CD4-positive, alpha-beta T cell treated with Interferon gamma for 1 hour (primary cell): Measurements from ENCODE around the gene FKBP9.

Source experiments
- DNase-seq: peaks from one replicate; pipeline ENCODE4 v3.0.0-alpha.2; 2020

The FKBP9 gene

DNA sequence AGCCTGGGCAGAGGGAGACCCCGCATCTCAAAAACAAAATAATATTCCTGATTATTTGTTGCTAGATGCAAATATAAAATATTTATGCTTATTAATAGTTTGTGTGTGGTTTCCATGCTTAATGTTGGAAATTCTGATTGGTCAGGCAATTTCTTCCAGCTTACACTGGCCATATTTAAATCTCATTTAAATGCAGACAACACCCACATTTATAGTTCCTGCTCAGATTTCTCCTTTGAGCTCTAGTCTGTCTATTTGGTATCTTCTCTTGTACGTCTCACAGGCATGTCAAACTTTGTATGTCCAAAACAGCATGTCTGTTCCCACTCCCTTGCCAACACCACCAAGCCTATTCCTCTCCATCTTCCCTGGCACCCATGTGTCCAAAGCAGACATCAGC lies 52.5 kb downstream of the FKBP9 start:
- DNase-seq, result no peak

DNA sequence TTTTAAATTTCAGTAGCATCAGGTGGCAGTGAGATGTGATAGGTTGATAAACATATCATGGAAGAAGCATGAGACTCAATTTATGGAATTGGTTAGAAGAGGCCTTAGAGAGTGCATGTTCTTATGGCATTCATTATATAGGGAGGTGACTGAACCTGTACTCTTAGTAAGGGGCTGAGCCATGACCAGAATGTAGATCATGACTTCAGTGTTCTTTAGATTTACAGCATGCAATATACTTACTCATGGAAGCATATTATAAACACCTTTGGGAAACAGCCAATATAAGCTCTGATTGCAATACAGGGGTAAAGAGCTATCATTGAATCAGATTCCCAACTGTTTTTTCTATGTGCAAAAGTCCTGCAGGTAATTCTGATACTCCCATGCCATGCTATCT lies 55.1 kb downstream of the FKBP9 start:
- DNase-seq, result no peak

DNA sequence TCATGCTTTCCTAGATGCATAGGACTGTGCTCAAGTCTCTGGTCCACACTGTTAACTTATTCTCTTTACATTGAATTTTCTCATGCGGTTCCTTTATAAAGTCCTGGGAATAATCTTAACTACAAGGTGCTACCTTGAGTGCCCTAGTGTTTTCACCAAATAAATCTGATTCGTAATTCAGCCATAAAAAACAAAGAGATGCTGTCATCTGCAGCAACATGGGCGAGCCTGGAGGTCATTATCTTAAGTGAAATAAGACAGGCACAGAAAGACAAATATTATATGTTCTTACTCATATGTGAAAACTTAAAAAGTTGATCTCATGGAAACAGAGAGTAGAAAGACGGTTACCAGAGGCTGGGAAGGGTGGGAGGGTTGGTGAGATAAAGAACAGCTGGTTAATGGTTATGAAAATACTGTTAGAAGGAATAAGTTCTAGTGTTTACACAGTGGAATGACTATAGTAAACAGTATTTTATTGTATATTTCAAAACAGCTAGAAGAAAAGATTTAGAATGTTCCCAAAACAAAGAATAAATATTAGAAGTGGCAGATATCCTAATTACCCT lies 67.0 kb downstream of the FKBP9 start:
- no peak for DNase-seq

DNA sequence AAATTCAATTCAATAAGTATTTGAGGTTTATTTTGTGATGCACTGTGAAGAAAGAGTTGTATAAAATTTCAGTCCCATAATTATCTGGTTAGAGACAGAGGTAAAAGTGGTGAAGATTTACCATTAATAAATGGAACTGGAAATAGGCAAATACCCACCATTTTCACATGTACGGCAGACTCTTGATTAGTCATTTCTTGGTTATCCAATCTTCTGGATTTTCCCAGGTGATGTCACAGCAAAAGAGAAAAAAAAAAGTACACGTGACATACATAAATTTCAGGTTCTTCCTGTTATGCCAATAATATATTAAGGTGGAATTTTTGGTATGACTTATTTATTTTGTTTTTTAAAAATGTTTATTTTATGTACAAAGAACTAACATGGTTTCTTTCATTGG lies 78.5 kb downstream of the FKBP9 start:
- DNase-seq, result no peak

DNA sequence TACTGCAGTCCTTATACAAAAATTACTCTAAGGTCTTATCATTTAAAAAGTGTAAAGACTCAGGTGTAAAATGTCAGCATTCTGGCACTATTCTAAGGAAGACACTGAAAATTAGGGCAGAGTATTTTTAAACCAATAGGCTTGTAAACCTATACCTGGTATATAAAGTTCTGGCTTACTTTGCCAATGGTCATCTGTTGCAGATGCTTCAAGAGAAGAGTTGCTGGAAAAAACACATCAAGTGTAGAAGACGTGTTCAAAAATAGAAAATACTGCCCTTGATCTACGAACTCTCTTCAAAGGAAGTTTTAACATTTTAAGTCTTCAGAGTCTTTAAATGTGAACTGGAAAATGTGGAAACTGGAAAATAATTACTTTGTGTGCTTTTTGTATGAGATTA lies 81.4 kb downstream of the FKBP9 start:
- DNase-seq, result no peak

DNA sequence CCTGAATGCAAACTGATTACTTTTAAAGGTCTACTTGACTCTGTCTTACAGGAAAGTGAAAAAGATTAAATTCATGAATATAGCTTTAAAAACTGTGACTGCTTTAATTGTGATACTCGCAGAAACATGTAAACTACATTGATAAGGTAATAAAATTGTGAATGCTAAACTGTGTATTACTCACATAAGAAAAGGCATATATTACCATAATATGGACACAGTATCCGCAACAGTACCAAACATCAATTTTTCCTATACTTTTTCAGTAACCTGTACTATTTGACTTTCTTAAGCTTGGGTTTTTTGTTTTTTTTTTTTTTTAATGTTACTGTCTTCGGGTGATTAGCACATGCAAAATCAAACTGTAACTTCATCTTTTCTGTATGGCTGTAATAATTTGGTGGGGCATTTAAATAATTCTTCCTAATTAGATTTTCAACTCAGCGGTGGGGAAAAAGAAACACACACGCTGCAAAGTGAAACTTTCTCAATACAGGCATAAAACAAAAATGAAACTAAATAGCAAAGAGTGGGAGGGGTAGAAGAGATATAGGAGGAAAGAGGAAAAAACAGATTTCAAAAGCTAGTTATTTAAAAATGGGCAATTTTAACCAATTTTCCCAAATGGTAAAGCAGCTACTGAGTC lies 82.1 kb downstream of the FKBP9 start:
- DNase-seq, result no peak

DNA sequence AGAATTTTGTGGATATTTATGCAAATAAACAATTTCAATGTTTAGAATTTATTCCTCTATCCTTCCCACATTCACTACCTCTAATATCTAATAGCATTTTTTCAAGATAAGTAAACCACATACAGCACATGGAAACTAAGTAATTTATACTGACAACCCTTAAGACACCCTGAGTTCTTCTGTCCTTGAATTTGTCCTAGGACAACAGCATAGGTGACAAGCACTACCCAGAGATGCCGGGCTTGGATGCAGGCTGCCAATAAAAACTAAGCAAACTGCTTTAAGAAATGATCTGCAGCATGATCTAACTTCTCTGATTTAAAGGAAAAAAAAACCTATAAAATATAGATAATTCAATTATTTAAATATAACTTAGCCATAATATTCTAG lies 82.7 kb downstream of the FKBP9 start:
- no peak for DNase-seq

DNA sequence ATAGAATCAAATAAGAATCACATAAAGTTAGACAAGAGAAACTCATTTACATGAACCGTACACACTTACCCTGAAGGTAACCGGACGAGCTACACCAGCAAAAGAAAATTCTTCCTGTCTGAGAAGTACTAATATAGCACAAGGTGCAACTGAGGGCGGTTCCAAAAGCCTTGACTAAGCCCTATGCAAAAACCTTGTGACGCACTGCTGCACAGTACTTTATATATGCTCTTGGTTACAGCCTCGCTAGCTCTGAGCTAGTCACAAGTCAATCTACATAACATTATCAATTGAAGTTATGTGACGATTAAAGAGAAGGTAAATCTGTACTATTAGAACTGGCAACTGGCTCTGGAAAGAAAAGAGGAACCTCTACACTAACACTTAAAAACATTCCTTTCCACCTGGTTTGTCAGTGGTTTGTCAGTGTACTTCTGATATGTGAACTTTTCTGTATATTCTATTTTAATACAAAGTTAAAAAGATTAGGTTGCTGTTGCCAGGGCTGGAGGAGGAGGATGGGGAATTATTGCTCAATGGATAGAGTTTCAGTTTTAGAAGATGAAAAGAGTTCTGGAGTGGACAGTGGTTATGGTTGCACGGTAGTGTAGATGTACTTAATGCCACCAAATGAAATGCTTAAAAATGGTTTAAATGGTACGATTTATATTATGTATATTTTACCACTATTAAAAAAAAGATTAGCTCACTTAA lies 83.7 kb downstream of the FKBP9 start:
- DNase-seq, result peak; percentile 74

DNA sequence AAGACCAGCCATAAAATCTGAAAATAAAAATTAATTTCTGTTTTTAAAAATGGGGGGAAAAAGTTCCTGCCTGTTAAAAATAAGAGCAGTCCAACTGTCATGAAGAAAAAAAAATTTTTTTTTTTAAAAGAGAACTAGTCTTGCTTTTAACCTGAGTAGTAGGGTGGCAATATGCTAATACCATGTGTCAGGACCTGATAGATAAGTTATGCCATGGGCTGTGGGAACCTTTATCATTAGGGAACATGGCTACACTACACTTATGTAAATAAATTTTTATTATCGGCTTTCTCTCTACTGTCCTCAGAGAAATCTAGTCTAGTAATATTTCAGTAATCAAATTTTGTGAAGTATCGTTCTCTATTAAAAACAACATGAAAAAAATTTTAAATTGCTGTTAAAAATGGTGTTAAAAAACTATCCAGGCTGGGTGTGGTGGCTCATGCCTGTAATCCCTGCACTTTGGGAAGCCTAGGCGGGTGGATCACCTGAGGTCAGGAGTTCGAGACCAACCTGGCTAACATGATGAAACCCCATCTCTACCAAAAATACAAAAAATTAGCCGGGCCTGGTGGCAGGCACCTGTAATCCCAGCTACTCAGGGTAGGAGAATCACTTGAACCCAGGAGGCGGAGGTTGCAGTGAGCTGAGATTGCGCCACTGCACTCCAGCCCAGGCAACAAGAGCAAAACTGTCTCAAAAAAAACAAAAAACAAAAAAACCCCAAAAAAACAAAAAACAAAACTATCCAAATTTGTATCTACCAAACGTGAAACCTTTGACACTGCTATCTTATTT lies 84.6 kb downstream of the FKBP9 start:
- DNase-seq, result no peak

DNA sequence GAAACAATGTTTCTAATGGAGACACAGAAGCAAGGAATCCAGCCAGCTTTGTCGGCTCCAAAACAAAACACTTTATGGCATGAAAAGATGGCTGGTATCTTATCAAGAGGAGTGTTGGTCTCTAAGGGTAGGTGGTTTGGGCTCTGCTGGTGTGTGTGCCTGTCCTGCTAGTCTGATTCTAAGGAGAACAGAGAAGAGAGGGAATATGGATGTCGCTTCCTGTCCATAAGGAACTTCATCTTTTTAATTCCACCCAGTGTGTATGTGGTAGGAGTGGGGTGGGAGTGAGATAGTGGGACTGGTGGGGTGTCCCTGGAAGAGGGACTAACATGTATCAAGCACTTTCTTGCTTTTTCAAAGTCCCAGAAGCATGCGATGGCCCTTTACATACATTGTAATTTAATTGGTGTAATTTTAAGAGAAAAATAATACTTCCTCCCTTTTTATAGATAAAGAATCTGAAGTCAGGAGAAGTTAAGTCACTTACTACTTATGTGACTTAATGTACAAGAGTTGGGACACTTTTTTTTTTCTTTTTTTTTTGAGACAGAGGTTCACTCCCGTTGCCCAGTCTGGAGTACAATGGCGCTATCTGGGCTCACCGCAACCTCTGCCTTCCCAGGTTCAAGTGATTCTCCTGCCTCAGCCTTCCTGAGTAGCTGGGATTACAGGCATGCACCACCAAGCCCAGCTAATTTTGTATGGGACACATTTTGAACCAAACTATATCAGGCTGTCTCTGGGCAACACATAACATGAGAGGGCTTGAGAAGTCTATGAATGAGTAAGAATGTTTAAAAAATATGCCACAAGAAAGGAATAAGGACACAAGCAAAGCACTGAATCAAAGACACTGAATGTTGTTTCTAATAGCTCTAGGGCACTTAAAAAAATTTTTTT lies 86.5 kb downstream of the FKBP9 start:
- no peak for DNase-seq

DNA sequence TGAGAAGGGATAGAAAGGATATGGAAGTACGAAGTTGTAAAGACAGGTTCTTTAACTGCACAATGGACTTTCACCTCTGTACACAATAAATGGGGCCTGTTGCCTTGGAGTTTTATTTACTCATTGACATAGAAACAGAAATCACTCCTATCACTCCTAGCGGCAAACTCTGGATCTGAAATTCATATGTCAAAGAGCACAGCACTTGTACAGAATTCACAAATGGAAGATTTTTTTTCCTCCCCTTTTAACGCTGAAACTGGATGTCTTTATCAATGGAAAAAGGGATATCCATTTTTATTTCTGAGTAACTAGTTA lies 87.1 kb downstream of the FKBP9 start:
- no peak for DNase-seq

DNA sequence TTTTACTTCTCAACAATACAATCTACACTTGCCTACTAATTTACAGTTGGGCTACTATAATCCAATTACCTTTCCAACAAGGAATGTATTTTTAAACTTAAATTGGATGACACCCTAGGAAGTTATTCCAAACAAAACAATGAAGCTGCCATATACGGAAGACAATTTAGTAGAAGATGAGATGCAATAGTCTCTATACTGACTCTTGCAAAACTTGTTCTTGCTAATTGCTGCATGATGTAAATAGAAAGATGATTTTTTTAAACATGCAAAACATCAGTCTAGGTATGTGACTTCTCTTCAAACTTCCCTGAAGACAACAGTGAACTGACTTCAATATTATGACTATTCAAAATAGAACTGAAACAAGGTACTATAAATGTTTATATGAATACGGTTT lies 87.7 kb downstream of the FKBP9 start:
- no peak for DNase-seq

DNA sequence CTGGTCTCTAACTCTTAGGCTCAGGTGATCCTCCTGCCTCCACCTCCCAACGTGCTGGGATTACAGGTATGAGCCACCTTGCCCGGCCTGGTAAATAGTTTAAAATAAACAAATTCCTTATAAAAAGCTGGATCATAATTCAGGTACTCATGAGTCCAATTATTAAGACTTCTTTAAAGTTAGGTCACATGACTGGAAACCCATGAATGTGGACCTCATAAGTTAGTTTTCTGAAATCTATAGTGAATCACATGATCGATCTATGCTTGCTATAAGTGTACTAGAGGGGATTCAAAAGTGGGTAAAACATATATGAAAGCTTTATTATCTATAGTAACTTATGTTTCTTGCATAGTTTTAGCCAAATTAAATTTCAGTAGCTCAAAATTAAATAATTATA lies 91.0 kb downstream of the FKBP9 start:
- DNase-seq, result no peak

DNA sequence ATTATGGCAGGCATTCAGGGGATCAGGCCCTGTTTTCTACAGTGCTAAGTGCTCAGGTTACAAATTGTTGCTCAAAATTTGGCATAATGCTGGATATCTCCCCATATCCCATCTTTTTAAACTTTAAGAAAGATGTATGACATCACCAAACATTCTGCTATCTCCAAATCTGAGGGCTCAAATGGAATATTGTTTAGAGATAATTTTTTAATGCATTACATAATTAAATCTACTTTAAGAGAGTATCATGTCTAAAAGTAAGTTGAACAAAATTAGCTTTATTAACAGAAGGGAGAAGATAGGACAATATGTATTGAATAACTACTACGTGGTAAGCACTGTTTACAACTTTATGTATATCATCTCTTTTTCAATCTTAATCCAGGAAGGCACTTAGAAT lies 91.5 kb downstream of the FKBP9 start:
- no peak for DNase-seq

DNA sequence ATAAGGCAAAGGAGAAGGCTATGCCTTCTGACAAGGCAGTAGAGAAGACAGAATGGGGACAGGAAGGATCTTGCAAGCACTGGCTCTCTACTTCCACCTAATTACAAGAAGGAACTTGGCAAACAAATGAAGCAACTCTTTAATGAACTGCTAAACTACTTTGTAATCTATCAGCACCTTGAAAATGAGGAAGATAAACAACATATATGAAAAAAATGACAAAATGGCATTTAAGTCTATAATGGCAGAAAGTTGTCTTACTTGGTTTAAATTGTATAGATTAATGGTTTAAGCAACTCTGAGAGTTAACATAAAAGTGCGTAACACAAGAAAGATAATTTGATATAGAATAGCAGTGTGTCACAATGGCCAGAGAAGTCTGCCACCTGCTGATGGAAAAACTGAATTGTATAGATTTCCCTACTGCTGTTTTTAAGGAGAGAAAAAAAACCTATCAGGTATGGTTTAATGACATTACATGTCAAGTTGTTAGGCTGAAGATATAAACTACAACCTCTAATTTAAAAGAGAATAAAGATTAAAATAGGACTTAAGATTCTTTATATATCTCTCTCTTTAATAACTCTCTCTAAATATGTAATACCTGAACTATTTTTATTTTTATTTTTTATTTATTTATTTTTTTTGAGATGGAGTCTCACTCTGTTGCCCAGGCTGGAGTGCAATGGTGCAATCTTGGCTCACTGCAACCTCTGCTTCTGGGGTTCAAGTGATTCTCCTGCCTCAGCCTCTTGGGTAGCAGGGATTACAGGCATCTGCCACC lies 93.5 kb downstream of the FKBP9 start:
- DNase-seq, result no peak

DNA sequence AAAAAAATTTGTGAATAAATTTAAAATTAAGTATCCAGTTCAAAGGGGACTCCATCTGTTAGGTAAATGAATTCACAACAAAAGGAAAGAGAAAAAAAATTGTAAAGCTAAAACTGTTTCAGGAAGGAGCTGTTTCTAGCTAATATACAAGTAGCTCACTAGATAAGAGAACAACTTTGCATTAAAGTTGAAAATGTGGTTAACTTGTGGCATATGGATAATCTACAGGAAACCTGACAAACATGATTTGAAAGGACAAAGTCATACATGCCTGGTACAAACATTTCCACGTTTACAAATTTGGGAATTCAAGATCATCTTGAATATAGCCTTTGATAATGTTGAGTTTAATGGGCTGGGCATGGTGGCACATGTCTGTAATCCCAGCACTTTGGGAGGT lies 96.5 kb downstream of the FKBP9 start:
- no peak for DNase-seq

DNA sequence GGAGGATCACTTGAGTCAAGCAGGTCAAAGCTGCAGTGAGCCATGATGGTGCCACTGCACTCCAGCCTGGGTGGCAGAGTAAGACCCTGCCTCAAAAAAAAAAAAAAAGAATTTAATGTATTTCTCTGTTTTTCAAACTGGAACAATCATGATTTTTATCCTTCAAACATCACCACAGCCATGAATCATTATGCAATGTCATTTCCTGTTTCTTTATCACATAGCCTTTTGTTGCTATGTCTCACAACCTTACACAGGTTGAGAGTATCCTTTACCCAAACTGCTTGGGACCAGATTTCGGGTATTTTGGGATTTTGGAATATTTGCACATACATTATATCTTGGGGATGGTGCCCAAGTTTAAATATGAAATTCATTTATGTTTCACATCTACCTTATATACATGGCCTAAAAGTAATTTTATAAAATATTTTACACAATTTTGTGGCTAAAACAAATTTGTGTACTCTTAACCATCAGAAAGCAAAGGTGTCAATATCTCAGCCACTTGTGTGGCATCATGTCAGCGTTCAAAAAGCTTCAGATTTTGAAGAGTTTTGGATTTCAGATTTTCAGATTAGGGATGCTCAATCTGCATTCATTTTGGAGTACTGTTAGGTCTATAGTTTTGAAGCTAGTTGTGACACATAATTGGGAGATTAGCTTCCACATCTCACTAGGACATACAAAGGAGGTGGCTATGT lies 97.2 kb downstream of the FKBP9 start:
- no peak for DNase-seq

DNA sequence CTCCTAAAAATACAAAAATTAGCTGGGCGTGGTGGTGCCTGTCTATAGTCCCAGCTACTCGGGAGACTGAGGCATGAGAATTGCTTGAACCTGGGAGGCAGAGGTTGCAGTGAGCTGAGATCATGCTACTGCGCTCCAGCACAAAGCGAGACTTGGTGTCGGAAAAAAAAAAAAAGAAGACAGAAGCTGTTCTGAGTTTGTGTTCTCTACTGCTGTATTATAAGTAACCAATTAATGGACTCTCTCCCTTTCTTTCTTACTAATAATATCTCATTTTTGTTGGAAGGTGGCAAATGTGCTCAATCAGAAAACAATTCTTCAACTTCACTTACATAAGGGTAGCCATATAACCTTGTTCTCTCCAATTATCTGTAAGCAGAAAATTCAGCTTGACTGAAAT lies 97.9 kb downstream of the FKBP9 start:
- DNase-seq, result no peak
